ENCODE results near the gene PIK3C3. TPM values are rescaled to one million over a fixed set of nuclear protein-coding genes. Genes with fewer than 3 reads are reported as not detected.

The PIK3C3 gene
- total RNA-seq, 4 donors from 2014 or later = 24.3 to 39.1 (median 28.8) TPM

- H3K9me3 ChIP-seq = no peaks in the 10 kb centered on the region
- H3K27ac ChIP-seq (replicated peaks in 1 of 4) = no peak overlapping the region
- no peaks in the 10 kb centered on the region for H3K27me3 ChIP-seq
- no peaks in the 10 kb centered on the region for H3K36me3 ChIP-seq
- TF ChIP-seq CTCF (IDR thresholded peaks at IDR 0.05) = no peak
- TF ChIP-seq POLR2AphosphoS5 (IDR thresholded peaks at IDR 0.05) = no peak
- no peak for TF ChIP-seq EP300 (IDR thresholded peaks at IDR 0.05)
- no peak for TF ChIP-seq POLR2A (IDR thresholded peaks at IDR 0.05; ENCODE audit: low read depth)
- no peak for DNase-seq (ENCODE audit: extremely low spot score)
- H3K4me3 ChIP-seq = no peak overlapping the region
- no peaks in the 10 kb centered on the region for H3K4me1 ChIP-seq
- intact Hi-C loops (cut with DNase I) = no loop called here
- 61% methylated on average over 1 of the region's 1 CpG for WGBS
Measured at GRCh38 chr18:42092848-42093247, 137.8 kb downstream of the PIK3C3 start.

GRCh38 chr18:42094875-42095274, 139.8 kb downstream of the PIK3C3 start:
- TF ChIP-seq EP300 (IDR thresholded peaks at IDR 0.05) (no peak), CTCF (IDR thresholded peaks at IDR 0.05) (no peak), POLR2AphosphoS5 (IDR thresholded peaks at IDR 0.05) (no peak), POLR2A (IDR thresholded peaks at IDR 0.05; ENCODE audit: low read depth) (no peak)
- DNase-seq (ENCODE audit: extremely low spot score) = no peak
- intact Hi-C loops (cut with DNase I) = no loop called here

GRCh38 chr18:42095732-42096377, 140.8 kb downstream of the PIK3C3 start:
- TF ChIP-seq CTCF (IDR thresholded peaks at IDR 0.05) (no peak), EP300 (IDR thresholded peaks at IDR 0.05) (no peak), POLR2A (IDR thresholded peaks at IDR 0.05; ENCODE audit: low read depth) (no peak), POLR2AphosphoS5 (IDR thresholded peaks at IDR 0.05) (no peak)
- H3K9me3 ChIP-seq = no peaks in the 10 kb centered on the region
- H3K27ac ChIP-seq (replicated peaks in 1 of 4) = no peak overlapping the region
- no peak overlapping the region for H3K4me3 ChIP-seq
- no peaks in the 10 kb centered on the region for H3K4me1 ChIP-seq
- no peak for DNase-seq (ENCODE audit: extremely low spot score)
- intact Hi-C loops (cut with DNase I) = no loop called here
- no peaks in the 10 kb centered on the region for H3K27me3 ChIP-seq
- no peaks in the 10 kb centered on the region for H3K36me3 ChIP-seq

More at GRCh38 chr18:42094875-42095274, 139.8 kb downstream of the PIK3C3 start:
- Histone ChIP-seq H3K27me3 (no peaks in the 10 kb centered on the region), H3K4me3 (no peak overlapping the region), H3K27ac (replicated peaks in 1 of 4) (no peak overlapping the region), H3K36me3 (no peaks in the 10 kb centered on the region), H3K4me1 (no peaks in the 10 kb centered on the region), H3K9me3 (no peaks in the 10 kb centered on the region)

GRCh38 chr18:42100248-42100647, 145.2 kb downstream of the PIK3C3 start:
- no peaks in the 10 kb centered on the region for H3K36me3 ChIP-seq
- H3K9me3 ChIP-seq = no peaks in the 10 kb centered on the region
- intact Hi-C loops (cut with DNase I) = no loop called here
- H3K27me3 ChIP-seq = no peaks in the 10 kb centered on the region
- no peaks in the 10 kb centered on the region for H3K4me1 ChIP-seq
- DNase-seq (ENCODE audit: extremely low spot score) = no peak
- 68% methylated on average over 1 of the region's 1 CpG for WGBS
- TF ChIP-seq CTCF (IDR thresholded peaks at IDR 0.05) (no peak), EP300 (IDR thresholded peaks at IDR 0.05) (no peak), POLR2AphosphoS5 (IDR thresholded peaks at IDR 0.05) (no peak), POLR2A (IDR thresholded peaks at IDR 0.05; ENCODE audit: low read depth) (no peak)
- no peak overlapping the region for H3K27ac ChIP-seq (replicated peaks in 1 of 4)
- H3K4me3 ChIP-seq = no peak overlapping the region

GRCh38 chr18:42100911-42101310, 145.9 kb downstream of the PIK3C3 start:
- Histone ChIP-seq H3K4me3 (no peak overlapping the region), H3K27ac (replicated peaks in 1 of 4) (no peak overlapping the region), H3K4me1 (no peaks in the 10 kb centered on the region), H3K27me3 (no peaks in the 10 kb centered on the region), H3K36me3 (no peaks in the 10 kb centered on the region), H3K9me3 (no peaks in the 10 kb centered on the region)
- WGBS = 64% methylated on average over 2 of the region's 2 CpGs
- TF ChIP-seq EP300 (IDR thresholded peaks at IDR 0.05) = no peak
- TF ChIP-seq POLR2A (IDR thresholded peaks at IDR 0.05; ENCODE audit: low read depth) = no peak
- no peak for TF ChIP-seq POLR2AphosphoS5 (IDR thresholded peaks at IDR 0.05)
- no peak for TF ChIP-seq CTCF (IDR thresholded peaks at IDR 0.05)
- no peak for DNase-seq (ENCODE audit: extremely low spot score)
- intact Hi-C loops (cut with DNase I) = no loop called here

Data from esophagus muscularis mucosa (tissue), 4 donors.